ENCODE data around the gene ACSL4.

- TF ChIP-seq CTCF (IDR thresholded peaks at IDR 0.05) (no peak), POLR2A (IDR thresholded peaks at IDR 0.05) (no peak), EP300 (IDR thresholded peaks at IDR 0.05) (no peak)
These were observed 108.1 kb downstream of the ACSL4 start, which contains the start of gene KCNE5 for GRCh38 chrX:109624641-109625616.
